D721Med (cell line): ENCODE data around the gene KRTDAP.

Source experiments
- DNase-seq: peaks from one replicate; pipeline ENCODE4 v3.0.0; 2011; ENCODE audit warnings: low spot score; ENCODE audit not compliant: insufficient read length
- FAIRE-seq: peaks from 2 replicates; lab custom pipeline; 2011; peaks lifted over from hg19 to GRCh38; lab: Jason Lieb, UNC
- TF ChIP-seq, protein P1 (sequence below): IDR thresholded peaks from 2 replicates; pipeline ENCODE4 v1.5.1; 2012; ENCODE audit warnings: mild to moderate bottlenecking, control low read depth; ENCODE audit not compliant: insufficient read depth; ENCODE audit errors: missing control alignments

The KRTDAP gene

DNA sequence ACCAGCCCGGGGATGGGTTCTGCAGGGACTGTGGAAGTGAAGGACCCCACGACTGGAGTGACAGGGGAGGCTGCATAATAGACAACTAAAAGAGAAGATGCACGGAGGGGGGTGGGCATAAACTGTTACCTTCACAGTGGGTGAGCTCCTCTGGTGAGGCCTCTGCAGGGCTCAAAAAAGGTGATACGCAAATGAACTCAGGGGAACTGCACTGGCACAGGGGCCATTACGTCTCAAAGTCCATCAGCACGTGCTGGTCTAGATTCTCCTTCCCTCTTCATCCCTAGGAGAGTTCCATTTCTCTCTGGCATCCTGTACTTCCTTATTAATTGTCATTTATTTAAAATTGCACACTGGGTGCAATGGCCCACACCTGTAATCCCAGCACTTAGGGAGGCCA lies 50.3 kb downstream of the KRTDAP start:
- no peak for FAIRE-seq
- TF ChIP-seq, protein P1, sequence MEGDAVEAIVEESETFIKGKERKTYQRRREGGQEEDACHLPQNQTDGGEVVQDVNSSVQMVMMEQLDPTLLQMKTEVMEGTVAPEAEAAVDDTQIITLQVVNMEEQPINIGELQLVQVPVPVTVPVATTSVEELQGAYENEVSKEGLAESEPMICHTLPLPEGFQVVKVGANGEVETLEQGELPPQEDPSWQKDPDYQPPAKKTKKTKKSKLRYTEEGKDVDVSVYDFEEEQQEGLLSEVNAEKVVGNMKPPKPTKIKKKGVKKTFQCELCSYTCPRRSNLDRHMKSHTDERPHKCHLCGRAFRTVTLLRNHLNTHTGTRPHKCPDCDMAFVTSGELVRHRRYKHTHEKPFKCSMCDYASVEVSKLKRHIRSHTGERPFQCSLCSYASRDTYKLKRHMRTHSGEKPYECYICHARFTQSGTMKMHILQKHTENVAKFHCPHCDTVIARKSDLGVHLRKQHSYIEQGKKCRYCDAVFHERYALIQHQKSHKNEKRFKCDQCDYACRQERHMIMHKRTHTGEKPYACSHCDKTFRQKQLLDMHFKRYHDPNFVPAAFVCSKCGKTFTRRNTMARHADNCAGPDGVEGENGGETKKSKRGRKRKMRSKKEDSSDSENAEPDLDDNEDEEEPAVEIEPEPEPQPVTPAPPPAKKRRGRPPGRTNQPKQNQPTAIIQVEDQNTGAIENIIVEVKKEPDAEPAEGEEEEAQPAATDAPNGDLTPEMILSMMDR, result no peak
- no peak for DNase-seq

DNA sequence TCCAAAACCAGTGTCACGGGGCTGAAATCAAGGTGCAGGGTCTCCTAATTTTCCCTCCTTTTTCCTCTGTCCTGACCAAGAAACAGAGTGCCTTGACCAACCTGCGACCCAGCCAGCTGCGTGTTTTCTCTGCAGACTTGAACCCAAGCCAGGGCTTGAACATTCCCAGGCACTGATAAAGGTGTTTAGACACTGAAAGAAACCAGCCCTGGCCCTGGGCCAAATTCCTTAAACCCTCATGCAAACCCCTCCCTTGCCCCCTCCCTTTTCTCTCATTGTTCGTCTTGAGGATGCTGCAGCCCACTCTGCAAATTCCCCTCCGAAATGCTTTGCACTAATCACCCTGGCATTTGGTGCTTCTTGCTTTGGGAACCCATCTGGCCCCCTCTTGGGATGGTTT lies 51.7 kb downstream of the KRTDAP start:
- FAIRE-seq (no peak), DNase-seq (no peak)
- TF ChIP-seq, protein P1, result no peak

DNA sequence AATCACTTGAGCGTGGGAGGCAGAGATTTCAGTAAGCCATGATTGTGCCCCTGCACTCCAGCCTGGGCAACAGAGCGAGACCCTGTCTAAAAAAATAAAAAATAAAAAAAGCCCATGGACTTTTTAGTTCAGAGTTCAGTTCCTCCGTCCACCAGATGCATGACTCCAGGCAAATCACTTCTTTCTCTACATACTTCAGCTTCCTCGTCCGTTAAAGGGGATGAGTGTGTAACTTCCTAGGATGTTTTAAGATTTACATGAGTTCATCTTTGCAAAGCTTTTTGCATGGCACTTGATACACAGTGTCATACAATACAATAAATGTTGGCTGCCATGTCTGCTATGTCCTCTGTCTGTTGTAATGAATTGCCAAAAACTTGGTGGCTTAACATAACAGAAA lies 52.2 kb downstream of the KRTDAP start:
- TF ChIP-seq, protein P1, result no peak
- FAIRE-seq, result no peak
- DNase-seq, result no peak

DNA sequence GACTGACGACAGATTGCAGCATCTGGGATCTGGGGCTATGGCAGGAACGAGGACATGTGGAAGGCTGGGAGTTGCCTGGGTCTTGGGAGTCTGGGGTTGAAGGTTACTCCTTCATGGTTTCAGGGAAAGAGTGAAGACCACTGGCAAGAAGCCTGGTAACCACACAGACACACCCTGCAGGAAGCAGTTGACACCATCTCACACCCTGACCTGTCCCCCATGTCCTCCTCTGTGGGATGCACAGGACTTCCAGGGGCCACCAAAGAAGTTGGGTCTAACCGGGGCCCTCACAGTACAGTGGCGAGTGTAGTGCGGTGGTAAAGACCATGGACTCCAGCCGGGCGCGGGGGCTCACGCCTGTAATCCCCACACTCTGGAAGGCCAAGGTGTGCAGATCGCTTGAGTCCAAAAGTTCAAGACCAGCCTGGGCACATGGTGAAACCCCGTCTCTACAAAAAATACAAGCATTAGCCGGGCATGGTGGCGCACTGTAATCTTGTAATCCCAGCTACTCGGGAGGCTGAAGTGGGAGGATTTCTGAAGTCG lies 52.8 kb downstream of the KRTDAP start:
- TF ChIP-seq, protein P1, result no peak
- DNase-seq, result no peak
- no peak for FAIRE-seq
